Stimulated activated CD8-positive, alpha-beta memory T cell treated with anti-CD3 and anti-CD28 coated beads, Interleukin-12 subunit alpha, Interleukin-12 subunit beta, amount 100 ng/mL, for 4 hours (primary cell): ENCODE measurements around the gene RTL9.
"Not testable (repeated sequence)": the region's sequence is repeated elsewhere in the genome, so short reads cannot be mapped to it uniquely, and the experiment has no call there.

Experiments
- DNase-seq: peaks from one replicate; pipeline ENCODE4 v3.0.0-alpha.2; 2020; ENCODE audit warnings: low read depth

Gene RTL9

DNA sequence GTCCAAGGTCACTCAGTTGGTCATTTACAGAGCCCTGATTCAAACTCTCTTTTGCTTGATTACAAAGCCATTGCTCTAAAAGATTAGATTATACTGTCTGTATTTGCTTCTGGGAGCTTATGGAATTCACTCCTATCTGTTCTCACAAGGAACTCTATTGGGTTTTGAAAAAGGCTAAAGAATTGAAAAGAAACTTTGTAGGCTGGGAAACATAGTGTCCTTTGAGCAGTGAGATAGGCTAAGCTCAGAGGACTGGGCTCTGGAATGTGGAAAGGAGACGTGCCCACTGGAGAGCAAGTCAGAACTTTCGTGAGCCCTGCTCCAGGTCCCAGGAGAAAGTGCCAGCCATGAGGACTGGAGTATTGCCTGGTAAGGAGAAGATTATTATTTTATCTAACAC is at the start of gene RTL9:
RTL9 (plus strand) TSS at position 301 of the 400 bp plus-strand sequence. CDS start 91,770 bp downstream, outside the sequence.
- DNase-seq, result no peak

DNA sequence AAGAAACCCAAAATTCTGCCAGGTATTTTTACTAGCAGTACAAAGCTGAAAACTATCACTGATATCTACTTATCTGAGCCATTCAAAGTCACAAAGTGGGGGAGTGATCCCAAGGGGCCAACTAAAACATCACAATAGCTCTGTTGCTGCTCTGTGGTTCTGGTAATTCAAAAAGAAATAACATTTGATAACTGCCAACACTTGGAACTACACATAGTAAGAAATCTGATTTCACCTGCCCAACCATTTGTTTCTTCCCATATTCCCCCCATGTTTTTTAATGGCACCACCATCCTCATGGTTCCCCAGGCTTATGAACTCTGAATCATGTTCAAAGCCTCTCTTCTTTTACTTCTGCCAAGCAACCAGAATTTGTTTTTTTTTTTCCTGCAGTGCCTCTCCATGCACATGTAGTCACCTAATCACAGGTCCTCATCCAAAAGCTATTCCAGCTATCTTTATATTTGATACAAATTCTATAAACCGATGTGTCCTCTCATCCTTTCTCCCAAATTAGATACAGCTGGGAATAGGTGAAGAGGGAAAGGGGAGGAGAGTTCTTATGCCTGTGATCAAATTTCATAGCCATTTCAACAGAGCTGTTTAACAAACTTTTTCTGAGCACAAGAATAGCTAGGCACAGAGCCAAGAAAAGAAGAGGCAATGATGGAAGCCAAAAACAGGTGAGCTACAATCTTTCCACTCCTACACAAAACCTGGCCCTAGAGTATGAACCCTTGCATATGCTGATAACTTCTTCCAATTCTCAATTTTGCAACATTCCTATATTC is 48.5 kb upstream of the RTL9 start:
- no peak for DNase-seq

DNA sequence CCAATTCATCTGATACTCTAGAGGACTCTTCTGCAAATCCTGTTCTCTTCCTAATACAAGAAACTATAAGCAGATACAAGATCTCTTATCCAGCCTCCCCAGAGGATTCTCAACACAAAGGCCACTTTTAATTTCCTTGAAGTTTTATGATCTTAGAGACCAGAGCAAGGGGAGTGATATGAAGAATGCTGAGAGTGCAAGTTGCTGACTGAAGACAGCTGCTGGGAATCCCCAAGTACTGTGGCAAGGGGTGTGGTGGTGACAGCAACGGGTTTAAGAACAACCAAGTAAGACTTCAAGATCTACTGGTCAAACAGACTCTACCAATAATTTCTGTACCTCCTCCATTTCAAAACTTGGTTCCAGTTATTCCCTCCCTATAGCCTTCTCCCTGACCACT is 47.8 kb upstream of the RTL9 start:
- DNase-seq, result no peak

DNA sequence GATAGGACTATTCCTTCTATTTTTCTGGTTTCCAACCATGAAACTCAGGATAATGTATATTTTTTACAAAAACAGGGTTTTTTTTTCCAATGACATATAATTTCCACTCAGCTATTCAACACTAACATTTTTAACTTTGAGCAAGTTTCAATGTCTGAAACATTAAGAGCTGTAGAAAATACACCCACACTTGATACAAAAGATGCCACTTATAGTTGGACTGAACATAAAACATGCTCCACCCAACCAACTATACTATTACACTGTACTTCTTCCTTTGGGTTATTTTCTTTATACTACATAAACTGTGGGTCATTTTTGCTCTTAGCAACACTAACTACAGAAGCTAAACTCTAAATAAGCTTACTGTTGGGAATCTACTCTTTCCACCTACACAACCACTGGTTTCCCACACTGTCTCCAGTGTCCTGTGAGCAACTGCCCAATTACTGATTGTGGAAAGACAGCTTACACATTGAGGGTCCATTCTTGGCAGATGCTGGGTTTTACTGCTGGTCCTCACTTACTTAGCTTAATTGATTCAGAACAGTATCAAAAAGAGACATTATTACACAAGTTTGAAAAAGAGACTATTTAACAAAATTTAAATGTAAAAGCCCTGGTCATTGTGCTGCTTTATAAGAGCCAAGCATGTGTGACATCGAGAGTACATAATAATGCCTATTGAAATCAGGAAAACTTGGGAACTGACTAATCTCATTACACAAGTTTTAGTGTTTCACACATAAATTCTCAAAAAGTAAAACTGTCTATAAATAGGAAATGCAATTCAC is 47.0 kb upstream of the RTL9 start:
- DNase-seq, result no peak

DNA sequence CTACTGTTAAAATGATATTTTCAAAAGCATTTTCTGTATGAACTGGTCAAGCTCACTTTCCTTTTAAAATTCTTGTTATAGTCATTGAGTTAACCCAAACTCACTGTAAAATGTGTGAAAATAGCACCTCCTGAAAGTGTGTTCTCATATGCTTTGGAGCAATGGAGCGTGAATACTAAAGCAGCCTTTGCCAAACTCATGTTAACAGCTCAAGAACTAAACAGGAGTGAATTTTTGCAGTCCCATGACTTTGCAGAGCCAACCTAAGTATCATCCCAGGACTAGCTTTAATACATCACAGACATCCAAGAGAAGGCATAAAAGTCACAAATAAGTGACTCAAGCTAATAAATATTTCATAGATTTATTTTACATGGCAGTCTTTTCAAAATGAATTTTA is 43.1 kb upstream of the RTL9 start:
- no peak for DNase-seq

DNA sequence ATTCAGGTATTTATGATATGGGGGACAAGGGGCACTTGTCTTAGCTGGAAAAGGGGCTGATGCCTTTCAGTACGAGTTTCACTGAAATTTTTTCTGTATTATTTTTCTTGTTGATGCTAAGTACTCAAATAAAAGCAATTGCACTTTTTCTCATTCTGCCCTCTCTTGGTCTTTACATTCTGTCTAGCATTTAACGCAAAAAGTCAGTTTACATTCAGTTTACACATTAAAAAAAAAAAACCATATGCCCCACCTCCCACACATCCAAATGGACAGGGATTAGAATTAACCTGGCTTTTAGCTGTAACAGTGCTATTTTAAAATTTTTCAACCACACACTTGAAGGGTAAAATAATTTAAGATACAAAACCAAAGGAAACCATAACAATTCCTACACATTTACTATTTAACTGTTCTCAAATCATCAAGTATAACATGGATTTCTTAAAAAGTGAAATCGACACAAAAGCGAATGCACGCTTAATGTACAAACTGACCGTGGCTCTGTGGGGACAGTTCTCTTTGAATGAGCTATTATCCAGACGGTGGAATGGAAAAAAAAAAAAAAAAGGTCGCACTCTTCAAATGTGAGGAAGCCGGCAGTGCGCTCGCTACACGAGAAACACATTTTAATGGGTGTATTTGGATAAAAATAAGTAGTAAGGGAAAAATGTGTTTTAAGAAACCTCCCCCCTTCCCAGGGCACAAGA is 42.1 kb upstream of the RTL9 start:
- no peak for DNase-seq

DNA sequence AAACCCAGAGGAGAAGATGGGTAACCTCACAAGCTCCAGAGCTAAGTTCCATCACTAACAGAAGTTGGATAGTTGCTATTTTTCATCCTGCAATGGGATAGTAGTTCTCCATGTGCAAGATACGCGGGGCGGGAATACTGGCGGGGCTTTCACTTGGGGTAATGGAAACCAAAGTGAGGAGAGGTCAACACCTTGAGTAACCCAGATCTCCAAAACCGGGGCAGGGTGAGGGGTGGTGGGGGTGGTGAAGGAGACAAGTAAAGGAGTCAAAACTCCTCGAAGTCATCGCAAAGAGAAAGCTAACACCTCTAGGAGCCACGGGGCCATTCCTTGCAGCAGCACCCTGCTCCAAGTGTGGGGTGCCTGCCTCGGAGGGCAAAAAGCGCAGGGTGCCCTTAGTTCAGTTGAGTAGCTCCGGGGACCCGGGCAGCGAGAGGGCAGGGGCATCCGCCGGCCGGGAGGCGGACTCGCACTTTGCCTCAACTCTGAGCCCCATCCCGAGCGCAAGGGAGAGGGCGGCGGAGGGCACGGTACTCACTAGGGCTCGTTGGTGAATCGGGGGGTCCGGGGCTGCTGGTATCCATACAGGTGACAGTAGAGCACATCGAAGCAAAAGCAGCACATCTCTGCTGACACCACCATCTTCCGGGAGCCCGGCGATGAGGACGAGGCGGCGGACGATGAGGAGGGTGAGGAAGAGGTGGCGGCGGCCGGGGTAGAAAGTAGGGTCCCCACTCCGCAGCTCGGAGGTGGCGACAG is 41.4 kb upstream of the RTL9 start:
- peak; percentile 9 for DNase-seq

DNA sequence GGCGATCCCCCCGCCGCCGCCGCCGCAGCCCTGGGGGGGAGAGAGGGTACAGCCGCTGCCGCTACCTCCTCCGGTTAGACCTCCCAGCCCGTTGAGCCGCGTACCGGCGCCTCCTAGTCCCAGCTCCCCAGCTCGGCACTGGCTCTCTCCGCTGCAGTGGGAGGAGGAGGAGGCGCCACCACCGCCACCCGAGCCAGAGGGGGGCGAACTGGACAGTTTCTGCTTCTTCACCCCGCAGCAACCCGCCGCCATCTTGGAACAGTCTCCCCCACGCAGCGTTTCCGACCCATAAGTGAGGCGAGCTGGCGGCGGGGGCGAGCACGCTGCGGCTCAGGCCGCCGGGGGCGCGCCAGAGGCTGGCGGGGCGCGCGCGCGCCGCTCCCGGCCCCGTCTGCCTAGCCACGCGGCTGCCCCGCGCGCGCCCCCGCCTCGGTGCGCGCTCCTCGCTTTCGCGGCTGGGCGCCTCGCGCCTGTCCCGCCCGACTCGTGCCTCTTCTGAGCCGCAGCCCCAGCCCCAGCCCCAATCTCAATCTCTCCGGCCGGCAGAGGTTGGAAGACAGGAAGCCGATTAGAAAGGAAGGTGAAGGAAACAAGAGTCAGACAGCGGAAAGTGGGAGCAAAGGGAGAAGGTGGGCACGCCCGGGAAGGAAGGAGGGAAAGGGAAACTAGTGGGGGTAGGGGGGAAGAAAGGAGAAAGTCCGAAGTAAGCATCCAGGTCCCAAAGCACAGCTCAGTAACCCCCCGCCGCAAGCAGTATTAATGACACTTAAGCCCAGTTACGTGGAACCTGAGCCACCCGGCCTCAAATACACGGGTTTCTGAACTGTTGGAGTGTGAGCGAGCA is 40.6 kb upstream of the RTL9 start, which contains the start of gene AMMECR1:
AMMECR1 (minus strand) TSS at position 266 of the 844 bp plus-strand sequence; CDS start at position 252, 14 bp downstream.
- peak; percentile 67 for DNase-seq

DNA sequence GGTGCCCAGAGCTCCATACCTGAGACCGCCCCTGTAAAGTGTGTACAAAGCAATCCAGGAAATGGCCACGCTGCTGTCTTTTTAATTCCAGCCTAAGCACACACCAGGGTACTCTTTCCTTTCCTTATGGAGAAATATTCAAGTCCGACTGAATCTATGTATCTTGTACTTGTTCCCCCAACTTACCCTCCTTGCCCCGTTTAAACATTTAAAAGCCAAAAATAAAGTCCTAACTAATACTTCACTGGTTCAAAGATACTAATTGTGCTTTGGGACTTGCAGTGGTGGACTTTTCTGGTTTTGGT is 40.0 kb upstream of the RTL9 start:
- no peak for DNase-seq

DNA sequence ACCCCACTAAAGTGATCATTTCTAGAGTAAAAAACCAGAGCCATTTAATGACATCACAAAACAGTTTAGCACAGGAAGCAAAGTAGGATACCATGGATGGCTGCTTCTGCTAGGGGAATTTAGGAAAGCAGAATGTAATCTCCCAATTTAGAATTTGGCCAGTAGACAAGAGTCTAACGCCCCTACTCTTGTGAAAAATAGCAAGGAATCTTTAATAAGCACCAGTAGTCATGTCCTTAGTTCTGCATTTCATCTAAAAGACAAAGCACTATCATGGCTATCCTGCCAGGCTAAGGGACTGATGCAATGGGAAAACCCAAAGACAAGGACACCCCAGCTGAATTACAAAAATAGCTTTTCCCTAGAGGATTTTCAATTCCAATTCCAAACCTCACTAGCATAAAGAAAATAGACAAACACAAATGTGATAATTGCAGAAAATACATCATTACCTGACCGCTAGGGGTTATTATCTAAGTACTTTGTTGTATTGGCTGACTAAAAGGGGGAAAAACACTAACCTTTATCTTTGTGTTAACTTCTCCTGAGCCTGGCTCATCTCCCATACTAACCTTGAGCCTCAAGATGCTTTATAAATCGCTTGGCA is 38.2 kb upstream of the RTL9 start:
- no peak for DNase-seq

DNA sequence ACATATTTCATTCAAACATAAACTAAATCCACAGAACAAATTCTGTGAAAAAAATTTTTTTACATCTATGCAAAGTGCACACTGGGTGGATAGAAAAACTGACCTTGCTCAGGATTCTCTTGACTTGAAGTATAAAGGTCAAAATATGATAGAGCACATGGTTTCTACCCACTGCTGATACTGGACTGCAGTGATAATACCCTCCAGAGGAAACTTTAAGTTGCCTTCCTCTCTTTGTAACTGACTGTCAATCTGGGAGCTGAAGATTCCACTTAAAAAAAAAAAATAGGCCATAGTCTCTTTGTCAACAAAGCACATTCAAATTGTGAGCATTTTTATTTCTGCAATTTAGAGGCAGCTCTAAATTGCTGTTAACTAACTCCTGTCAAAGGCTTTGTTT is 37.6 kb upstream of the RTL9 start:
- DNase-seq, result no peak

DNA sequence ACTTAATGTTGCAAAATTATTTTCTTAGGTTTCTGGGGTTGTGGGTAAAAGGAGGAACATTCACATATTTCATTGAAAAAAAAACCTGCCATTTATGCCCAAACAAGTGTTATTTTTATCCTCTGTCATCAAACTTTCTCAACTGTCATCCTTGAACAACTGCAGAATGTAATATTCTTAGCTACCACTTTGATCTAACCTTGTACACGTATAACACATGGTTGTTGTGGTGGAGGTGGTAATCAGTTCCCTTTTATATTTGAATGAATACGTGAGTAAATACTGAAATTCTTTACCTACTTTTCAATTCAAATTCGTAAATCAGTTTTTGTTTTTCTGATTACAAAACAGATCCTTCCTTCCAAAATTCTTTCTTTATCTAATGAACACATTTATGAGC is 37.0 kb upstream of the RTL9 start:
- no peak for DNase-seq

DNA sequence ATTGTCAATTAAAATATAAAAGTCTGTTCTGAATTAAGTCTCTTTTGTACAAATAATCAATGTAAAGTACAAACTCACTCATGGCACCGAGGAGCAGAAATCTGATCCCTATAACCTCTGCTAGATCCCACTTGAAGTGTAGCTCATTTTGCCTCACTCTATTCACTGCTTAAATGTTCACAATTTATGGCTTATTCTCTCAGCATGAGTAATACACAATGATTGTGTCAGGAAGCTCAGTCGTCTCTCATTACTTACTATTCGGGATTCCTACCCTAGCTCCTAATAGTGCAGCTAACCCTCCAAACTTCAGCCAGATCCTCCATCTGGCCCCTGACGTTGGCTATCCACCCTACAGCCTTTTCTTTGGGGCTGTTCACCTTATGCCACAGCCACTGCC is 36.0 kb upstream of the RTL9 start:
- no peak for DNase-seq

DNA sequence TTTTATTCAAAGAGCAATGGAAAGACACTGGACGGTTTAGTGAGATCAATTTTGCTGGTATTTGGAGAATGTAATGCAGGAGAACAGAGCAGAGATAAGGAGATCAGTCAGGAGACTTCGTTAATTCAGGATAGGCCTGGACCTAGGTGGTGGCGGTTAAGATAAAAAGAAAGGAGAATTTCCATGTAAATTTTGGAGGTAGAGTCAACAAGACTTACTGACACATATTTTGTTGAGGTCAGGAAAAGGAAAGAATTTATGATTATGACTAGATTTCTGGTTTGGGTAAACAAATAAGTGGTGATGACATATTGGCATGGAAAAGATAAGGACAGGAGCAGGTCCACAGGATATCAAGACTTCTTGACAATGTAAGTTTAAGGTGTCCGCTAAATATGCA is 31.9 kb upstream of the RTL9 start:
- no peak for DNase-seq

DNA sequence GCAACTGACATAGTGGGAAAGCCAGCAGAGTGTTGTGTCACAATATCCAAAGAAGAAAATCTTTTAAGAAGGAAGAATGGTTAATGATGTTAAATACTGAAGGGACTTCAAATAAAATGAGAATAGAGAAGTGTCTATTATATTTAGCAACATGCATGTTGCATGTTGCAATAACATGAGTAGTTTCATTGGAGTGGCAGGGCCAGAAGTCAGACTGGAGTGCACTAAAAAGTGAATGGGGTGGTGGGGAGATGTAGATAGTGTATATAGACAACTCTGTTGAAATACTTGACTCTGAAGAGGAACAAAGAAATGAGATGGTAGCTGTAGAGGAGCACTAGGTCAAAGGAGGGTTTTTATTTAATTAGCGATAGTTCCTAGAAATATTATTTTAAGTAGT is 31.3 kb upstream of the RTL9 start:
- DNase-seq, result no peak

DNA sequence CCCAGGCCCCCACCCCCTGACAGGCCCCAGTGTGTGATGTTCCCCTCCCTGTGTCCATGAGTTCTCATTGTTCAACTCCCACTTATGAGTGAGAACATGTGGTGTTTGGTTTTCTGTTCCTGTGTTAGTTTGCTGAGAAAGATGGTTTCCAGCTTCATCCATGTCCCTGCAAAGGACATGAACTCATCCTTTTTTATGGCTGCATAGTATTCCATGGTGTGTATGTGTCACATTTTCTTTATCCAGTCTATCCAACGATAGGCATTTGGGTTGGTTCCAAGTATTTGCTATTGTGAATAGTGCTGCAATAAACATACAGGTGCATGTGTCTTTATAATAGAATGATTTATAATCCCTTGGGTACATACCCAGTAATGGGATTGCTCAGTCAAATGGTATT is 30.0 kb upstream of the RTL9 start:
- DNase-seq, result not testable (repeated sequence)

DNA sequence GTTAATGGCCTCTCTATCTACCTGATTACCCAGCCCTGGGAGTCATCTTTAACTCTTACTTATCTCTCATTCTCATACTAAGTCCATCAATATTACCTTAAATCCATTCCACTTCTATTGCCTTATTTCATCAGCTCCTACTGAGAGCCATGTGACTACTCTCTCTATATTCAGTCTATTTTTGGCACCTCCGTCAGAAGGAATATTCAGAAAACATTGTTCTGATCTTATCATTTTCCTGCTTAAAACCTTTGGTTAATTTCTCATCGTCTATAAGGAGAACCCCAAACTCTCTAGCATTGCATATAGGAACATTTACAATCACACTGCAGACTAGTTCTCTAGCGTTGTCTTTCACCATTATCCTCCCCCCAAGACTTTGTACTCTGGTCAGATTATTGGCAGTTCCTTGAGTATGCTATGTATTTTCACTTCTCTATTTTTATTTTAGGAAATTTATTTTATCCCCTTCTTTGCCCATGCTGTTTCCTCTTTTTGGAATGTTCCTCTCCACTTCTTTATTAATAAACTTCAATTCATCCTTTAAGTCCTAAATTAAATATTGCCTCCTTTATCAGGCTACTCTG is 27.1 kb upstream of the RTL9 start:
- DNase-seq, result no peak

DNA sequence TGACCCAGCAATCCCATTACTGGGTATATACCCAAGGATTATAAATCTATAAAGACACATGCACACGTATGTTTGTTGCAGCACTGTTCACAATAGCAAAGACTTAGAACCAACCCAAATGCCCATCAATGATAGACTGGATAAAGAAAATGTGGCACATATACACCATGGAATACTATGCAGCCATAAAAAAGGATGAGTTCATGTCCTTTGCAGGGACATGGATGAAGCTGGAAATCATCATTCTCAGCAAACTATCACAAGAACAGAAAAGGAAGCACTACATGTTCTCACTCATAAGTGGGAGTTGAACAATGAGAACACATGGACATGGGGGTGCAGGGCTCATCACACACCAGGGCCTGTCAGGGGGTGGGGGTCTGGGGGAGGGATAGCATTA is 25.2 kb upstream of the RTL9 start:
- not testable (repeated sequence) for DNase-seq

DNA sequence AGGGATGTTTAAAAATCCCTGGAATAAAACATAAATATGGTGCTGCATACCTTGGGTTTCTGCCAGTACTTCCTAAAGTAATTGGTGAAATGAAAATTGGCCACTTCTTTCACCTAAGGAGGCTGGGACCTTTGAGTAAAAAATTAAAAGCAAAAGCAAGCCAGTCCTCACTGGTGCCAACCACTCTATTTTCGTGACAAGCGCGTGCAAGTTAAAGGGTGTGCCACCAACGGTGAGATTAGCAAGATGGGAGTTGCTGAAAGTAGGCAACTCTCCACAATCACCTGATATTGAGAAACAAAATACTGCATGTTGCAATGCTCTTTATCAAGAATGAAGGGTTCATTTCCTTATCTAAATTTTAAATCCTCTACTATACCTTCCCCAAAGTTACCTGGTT is 19.7 kb upstream of the RTL9 start:
- no peak for DNase-seq
